ENCODE data around the gene TSTD1. TPM values are rescaled to one million over a fixed set of nuclear protein-coding genes. Genes with fewer than 3 reads are reported as not detected.

Gene TSTD1
- total and polyA plus RNA-seq, 2 of the 8 experiments (the other 6 are each of a cell fraction or from before 2014, with no cell fraction given), result 60.9 to 314 TPM

GRCh38 chr1:161077426-161077825 is 38.7 kb upstream of the TSTD1 start:
- H3K9ac ChIP-seq (replicated peaks in 1 of 4; ENCODE audit: extremely low read depth in 1 of 4, low read depth in 3 of 4, low read length in 3 of 4), result no peak overlapping the region
- H3K23ac ChIP-seq (ENCODE audit: insufficient read length), result no peak overlapping the region
- H2AFZ ChIP-seq (ENCODE audit: low read length), result no peak overlapping the region
- H2BK120ac ChIP-seq (replicated peaks; ENCODE audit: low read depth, low read length), result no peak overlapping the region
- H2BK5ac ChIP-seq (ENCODE audit: low read depth, low read length), result peak overlapping the region; percentile 8; the same call in 1 of the 2 replicates
- H3K4me3 ChIP-seq (ENCODE audit: extremely low read depth in 1 of 4, insufficient read depth in 2 of 4, low read depth in 3 of 4, low read length in 4 of 4), result no peak overlapping the region
- H4K8ac ChIP-seq (ENCODE audit: extremely low read depth, insufficient read depth, low read length), result no peak overlapping the region
- no peaks in the 10 kb centered on the region; a peak in 3 of 7 replicates for H3K4me1 ChIP-seq (replicated peaks in 1 of 4; ENCODE audit: control insufficient read depth in 3 of 4, insufficient read depth in 4 of 4, low read length in 3 of 4)
- H3K9me3 ChIP-seq (ENCODE audit: insufficient read depth in 2 of 2, low read depth in 1 of 2, low read length in 1 of 2), result no peaks in the 10 kb centered on the region
- no peak overlapping the region for H3K4ac ChIP-seq (replicated peaks; ENCODE audit: insufficient read length, low read depth, low read length)
- H3K4me2 ChIP-seq (ENCODE audit: insufficient read depth in 1 of 2, low read depth in 2 of 2, low read length in 2 of 2), result no peak overlapping the region
- no peak overlapping the region for H2AK5ac ChIP-seq (ENCODE audit: low read depth, low read length)
- H4K91ac ChIP-seq (replicated peaks; ENCODE audit: insufficient read length, low read length), result no peak overlapping the region
- no peaks in the 10 kb centered on the region for H3K79me1 ChIP-seq (ENCODE audit: low read depth, low read length)
- H3K23me2 ChIP-seq (ENCODE audit: low read depth, low read length), result no peaks in the 10 kb centered on the region
- H4K20me1 ChIP-seq (replicated peaks in 1 of 2; ENCODE audit: control insufficient read depth in 1 of 2, insufficient read depth in 2 of 2, low read length in 2 of 2), result no peaks in the 10 kb centered on the region
- FAIRE-seq, result no peak
- H3K27ac ChIP-seq (ENCODE audit: low read depth, low read length), result no peak overlapping the region
- CTCF ChIA-PET (ENCODE audit: partially characterized antibody), result interaction anchor here (0.6 to 17.8 kb wide), 3 partner anchors 20 to 73 kb away, joined by 3 to 282 read pairs (median 3); partner anchors contain the start of gene KLHDC9
- H3K14ac ChIP-seq (ENCODE audit: insufficient read length), result no peak overlapping the region
- no peaks in the 10 kb centered on the region for H3K79me2 ChIP-seq (ENCODE audit: control insufficient read depth in 1 of 2, insufficient read depth in 2 of 2, low read length in 2 of 2)
- H3K27me3 ChIP-seq (replicated peaks in 1 of 4; ENCODE audit: control insufficient read depth in 3 of 4, extremely low read depth in 1 of 4, insufficient read depth in 3 of 4, low read length in 3 of 4), result no peaks in the 10 kb centered on the region
- H3K18ac ChIP-seq (ENCODE audit: extremely low read depth, low read length), result no peak overlapping the region
- no peak overlapping the region for H2BK20ac ChIP-seq (ENCODE audit: low read length)
- POLR2A ChIA-PET (ENCODE audit: partially characterized antibody), result no interaction called here
- no peak overlapping the region for H4K5ac ChIP-seq (ENCODE audit: insufficient read length, low read depth, low read length)
- WGBS, 2 experiments (ENCODE audit: extremely low coverage in 1 of 2, insufficient coverage in 1 of 2, insufficient read length in 1 of 2, insufficient replicate concordance in 2 of 2, low coverage in 1 of 2, low lambda C conversion rate in 2 of 2, missing lambda C conversion rate in 1 of 2), result 91% methylated on average over 8 of the region's 9 CpGs; no CpG with 5 or more reads in 1 of the 2 experiments
- H2BK15ac ChIP-seq (ENCODE audit: low read length), result 0 out of 2 replicates have a peak overlapping the region, but pooled peaks have one; percentile 32
- no peak overlapping the region for H3K56ac ChIP-seq (replicated peaks; ENCODE audit: insufficient read length, low read depth, low read length)
- no peak for TF ChIP-seq E2F6 (IDR thresholded peaks at IDR 0.05)
- TF ChIP-seq ATF2 (IDR thresholded peaks at IDR 0.05; ENCODE audit: low read length), result no peak
- no peak for TF ChIP-seq TAF7 (optimal IDR thresholded peaks at IDR 0.05; ENCODE audit: borderline replicate concordance, low read depth, low read length)
- TF ChIP-seq TAF1 (IDR thresholded peaks at IDR 0.05; ENCODE audit: low read depth, low read length), result no peak
- TF ChIP-seq SP2 (IDR thresholded peaks at IDR 0.05; ENCODE audit: low read length), result no peak
- no peak for TF ChIP-seq BCL11A (IDR thresholded peaks at IDR 0.05; ENCODE audit: low read depth in 2 of 2, low read length in 2 of 2)
- no peak for TF ChIP-seq GTF2F1 (IDR thresholded peaks at IDR 0.05; ENCODE audit: borderline replicate concordance, low read depth, low read length)
- no peak for TF ChIP-seq SP1 (IDR thresholded peaks at IDR 0.05; ENCODE audit: low read depth, low read length)
- no peak for DNase-seq (ENCODE audit: low read depth in 1 of 2, low spot score in 2 of 2)
- H2BK12ac ChIP-seq (ENCODE audit: low read depth, low read length), result no peak overlapping the region
- no peaks in the 10 kb centered on the region for H3K36me3 ChIP-seq (ENCODE audit: control insufficient read depth in 2 of 4, insufficient read depth in 4 of 4, low read length in 3 of 4)

Data from H1 (cell line).